ENCODE results near the gene SRSF7. TPM values are rescaled to one million over a fixed set of nuclear protein-coding genes. Genes with fewer than 3 reads are reported as not detected.

The SRSF7 gene
- total RNA-seq, 1 donor from 2014 or later = 67.5 TPM

Other genes with a start within 250 kb of the SRSF7 start
- gene HNRNPLL, start 148.4 kb downstream of the SRSF7 start, total RNA-seq = 41.8 to 55.7 TPM (median 45.2 TPM) in 3 replicates
- gene GALM, start 85.2 kb downstream of the SRSF7 start, total RNA-seq = 4.7 to 6.5 TPM (median 4.8 TPM) in 3 replicates
- gene GEMIN6, start 26.8 kb upstream of the SRSF7 start, total RNA-seq = 9.8 to 12.6 TPM (median 12.0 TPM) in 3 replicates
- gene DHX57, start 124.6 kb upstream of the SRSF7 start, total RNA-seq = 13.6 to 21.8 TPM (median 18.2 TPM) in 3 replicates
- gene MORN2, start 124.6 kb upstream of the SRSF7 start, total RNA-seq = 9.5 to 20.0 TPM (median 9.8 TPM) in 3 replicates
- gene ARHGEF33, start 138.5 kb upstream of the SRSF7 start, total RNA-seq = 0.28 to 0.87 TPM (median 0.51 TPM) in 3 replicates

All from chondrocyte (in vitro differentiated cells).